LNCAP (cell line): ENCODE measurements around the gene FABP7.

Experiments
- CTCF ChIP-seq: fragments of 450-650 bp; IDR thresholded peaks from 2 replicates; pipeline ENCODE4 v1.5.1; 2017; ENCODE audit warnings: mild to moderate bottlenecking

The FABP7 gene

GRCh38 chr6:122832459-122832858, 52.9 kb downstream of the FABP7 start:
- no peak for TF ChIP-seq CTCF

DNA sequence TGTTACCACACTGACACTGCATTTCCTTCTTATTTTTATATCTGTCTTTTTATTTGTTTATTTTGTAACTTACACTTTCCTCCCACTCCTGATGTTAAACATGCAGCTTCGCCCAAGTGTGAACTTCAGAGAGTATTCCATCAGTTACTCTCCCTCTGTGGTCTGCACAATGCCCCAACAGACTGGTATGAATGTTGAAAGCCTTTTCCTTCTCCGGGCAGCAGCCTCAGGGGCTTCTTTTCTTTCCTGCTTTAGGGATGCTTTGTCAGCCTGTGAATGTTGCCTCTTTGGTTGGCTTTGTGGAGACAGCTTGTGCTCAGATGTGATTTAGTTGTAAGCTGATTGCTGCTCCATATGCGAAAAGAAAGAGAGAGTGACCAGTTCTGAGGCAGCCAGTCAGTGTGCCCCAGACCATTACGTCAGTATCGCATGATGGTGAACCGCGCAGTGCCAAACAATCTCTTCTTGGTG, 53.5 kb downstream of the FABP7 start:
- TF ChIP-seq CTCF, result no peak
